Measurements from ENCODE around the gene STXBP6.

DNA sequence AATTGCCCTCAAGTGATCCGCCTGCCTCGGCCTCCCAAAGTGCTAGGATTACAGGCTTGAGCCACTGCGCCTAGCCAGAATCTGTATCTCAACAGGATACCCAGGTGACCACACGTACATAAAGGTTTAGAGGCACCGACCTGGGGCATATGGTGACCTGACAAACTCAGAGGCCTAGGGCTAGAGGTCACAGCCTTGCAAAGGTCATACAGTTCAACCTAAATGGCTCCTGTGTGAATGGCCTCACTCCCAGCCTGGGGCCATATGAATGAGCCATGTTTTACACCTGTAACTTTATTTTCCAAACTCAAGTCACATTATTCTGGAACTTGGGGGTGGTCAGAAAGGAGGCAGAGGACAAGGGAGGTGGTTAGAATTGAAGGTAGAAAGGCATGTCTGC lies 10.0 kb downstream of the STXBP6 start:
- TF ChIP-seq CTCF (IDR thresholded peaks at IDR 0.05) (no peak), EP300 (IDR thresholded peaks at IDR 0.05) (no peak), POLR2A (IDR thresholded peaks at IDR 0.05) (no peak)
